IPS-15b (cell line): ENCODE measurements around the gene TREM2.

Source experiments
- H3K27me3 ChIP-seq: one replicate; pipeline ENCODE4 v1.6.1; 2013; ENCODE audit warnings: low read length; ENCODE audit not compliant: control insufficient read depth, insufficient read depth
- H3K36me3 ChIP-seq: one replicate; pipeline ENCODE4 v1.6.1; 2013; ENCODE audit warnings: low read length; ENCODE audit not compliant: control insufficient read depth, insufficient read depth
- H3K4me1 ChIP-seq: one replicate; pipeline ENCODE4 v1.6.1; 2013; ENCODE audit warnings: mild to moderate bottlenecking, low read length; ENCODE audit not compliant: control insufficient read depth, insufficient read depth
- H3K4me3 ChIP-seq: one replicate; pipeline ENCODE4 v1.5.1; 2013; ENCODE audit warnings: low read depth, low read length
- H3K9ac ChIP-seq: one replicate; pipeline ENCODE4 v1.6.1; 2013; ENCODE audit warnings: low read depth, mild to moderate bottlenecking, low read length
- H3K9me3 ChIP-seq: one replicate; pipeline ENCODE4 v1.6.1; 2013; ENCODE audit warnings: mild to moderate bottlenecking, low read length; ENCODE audit not compliant: control insufficient read depth, insufficient read depth

Gene TREM2

GRCh38 chr6:41179163-41179562 is 16.2 kb upstream of the TREM2 start:
- Histone ChIP-seq H3K36me3 (no peaks in the 10 kb centered on the region), H3K27me3 (no peaks in the 10 kb centered on the region), H3K9ac (no peak overlapping the region), H3K4me3 (no peak overlapping the region), H3K4me1 (no peaks in the 10 kb centered on the region), H3K9me3 (no peaks in the 10 kb centered on the region)

DNA sequence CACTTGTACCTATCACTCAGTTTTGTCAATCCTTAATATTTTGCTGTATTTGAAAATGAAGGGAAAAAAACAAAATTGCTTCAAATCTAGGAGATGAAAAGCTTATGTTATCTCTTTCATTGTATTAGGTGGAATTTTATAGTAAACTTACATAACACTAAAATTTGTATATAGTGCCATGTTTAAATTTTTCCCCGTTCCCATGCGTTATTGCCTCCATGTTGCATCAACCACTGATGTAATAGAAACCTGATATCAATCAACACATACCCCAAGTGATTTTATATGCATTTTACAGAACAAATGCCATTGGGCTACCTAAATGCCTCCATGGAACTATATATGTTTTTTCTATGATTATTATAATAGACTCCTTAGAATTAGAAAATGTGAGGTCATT is 14.8 kb upstream of the TREM2 start:
- Histone ChIP-seq H3K4me3 (no peak overlapping the region), H3K4me1 (no peaks in the 10 kb centered on the region), H3K9ac (no peak overlapping the region), H3K9me3 (no peaks in the 10 kb centered on the region), H3K36me3 (no peaks in the 10 kb centered on the region), H3K27me3 (no peaks in the 10 kb centered on the region)

DNA sequence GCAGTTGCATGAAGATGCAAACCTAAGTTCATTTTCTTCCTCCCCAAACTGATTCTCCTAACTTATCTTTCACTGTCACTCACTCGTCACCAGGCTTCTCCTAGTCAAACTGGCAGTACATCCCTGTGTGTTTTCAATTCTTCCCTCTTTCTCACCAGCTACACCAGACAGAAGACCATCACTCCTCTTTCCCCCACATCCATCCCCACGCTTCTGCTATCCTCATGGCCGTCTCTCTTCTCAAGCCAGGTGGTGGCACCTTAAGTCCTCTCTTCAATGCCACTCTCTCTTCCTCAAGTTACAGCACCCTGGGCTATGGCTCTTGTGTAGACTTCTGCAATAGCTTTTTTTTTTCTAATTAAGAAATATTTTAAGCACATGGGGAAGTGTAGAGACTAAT is 14.4 kb upstream of the TREM2 start:
- H3K36me3 ChIP-seq: no peaks in the 10 kb centered on the region
- no peak overlapping the region for H3K4me3 ChIP-seq
- H3K9ac ChIP-seq: no peak overlapping the region
- no peaks in the 10 kb centered on the region for H3K4me1 ChIP-seq
- no peaks in the 10 kb centered on the region for H3K27me3 ChIP-seq
- no peaks in the 10 kb centered on the region for H3K9me3 ChIP-seq

DNA sequence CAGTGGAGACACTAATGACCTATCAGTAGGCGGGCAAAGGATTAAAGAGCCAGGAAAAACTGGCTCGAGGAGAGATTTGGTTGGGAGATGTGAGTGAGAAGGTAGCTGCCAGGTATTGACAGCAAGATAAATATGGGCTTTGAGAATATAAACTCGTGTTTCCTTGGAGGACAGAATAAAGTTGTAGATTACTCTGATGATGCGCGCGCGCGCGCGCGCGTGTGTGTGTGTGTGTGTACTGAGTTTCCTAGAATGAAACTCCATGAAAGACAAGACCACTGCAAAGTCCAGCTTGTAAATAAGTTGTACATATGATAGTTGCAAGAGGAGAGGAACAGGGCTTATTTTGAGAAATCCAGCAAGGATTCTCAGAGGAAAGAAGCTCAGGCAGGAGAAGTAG is 13.3 kb upstream of the TREM2 start:
- Histone ChIP-seq H3K27me3 (no peaks in the 10 kb centered on the region), H3K9me3 (no peaks in the 10 kb centered on the region), H3K9ac (no peak overlapping the region), H3K4me1 (peaks cover 6% of the 10 kb centered on the region), H3K4me3 (no peak overlapping the region), H3K36me3 (no peaks in the 10 kb centered on the region)

DNA sequence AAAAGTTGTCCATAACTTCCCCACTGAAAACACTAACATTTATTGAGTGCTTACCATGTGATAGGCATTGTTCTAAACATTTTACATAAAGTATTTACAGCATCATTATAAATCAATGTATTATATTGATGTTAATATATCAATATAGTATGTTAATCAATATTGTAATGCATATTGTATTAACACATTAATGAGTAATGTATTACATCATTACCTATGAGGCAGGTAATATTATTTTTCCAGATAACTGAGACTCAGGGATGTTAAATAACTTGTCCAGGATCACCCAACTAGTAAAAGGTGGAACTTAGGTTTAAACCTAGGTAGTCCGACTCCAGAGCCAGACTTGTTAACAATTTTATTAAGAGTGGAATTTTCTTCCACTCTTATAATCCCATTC is 12.2 kb upstream of the TREM2 start:
- Histone ChIP-seq H3K9me3 (no peaks in the 10 kb centered on the region), H3K4me3 (no peak overlapping the region), H3K36me3 (no peaks in the 10 kb centered on the region), H3K9ac (no peak overlapping the region), H3K27me3 (no peaks in the 10 kb centered on the region), H3K4me1 (peaks cover 13% of the 10 kb centered on the region)

DNA sequence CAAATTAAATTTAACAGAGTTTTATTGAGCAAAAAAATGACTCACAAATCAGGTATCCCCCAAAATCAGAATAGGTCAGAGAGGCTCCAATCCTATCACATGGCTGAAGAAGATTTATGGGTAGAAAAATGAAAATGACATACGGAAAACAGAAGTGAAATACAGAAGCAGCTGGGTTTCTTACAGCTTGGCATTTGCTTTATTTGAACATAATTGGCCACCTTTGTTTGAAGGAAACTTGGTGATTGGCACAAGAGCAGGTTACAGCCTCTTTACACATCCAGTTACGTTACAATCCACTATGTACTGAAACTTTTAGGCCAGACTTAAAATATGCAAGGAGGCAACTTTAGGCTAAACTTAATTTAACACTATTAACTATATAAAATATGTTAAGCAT is 11.7 kb upstream of the TREM2 start:
- Histone ChIP-seq H3K27me3 (no peaks in the 10 kb centered on the region), H3K4me1 (peaks cover 13% of the 10 kb centered on the region)

DNA sequence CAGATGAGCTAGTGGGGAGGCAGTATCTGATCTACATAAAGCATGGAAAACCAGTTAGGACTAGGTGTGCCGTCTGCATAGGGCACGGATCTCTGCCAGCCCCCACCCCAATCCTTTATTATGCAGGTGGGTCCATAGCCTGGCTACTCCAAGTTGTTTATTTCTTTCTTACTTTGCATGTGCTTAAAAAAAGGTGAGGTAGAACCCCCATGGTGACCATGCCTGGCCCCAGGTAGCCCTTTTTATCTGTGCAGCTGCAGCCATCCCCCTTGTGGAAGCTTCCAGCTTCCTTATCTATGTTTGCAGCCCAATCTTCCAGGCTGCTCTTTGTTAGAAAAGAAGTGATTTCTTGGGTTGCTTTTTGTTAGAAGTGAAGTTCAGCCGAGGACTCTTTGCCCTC is 9.0 kb upstream of the TREM2 start:
- H3K4me1 ChIP-seq: peaks cover 13% of the 10 kb centered on the region
- no peak overlapping the region for H3K9ac ChIP-seq
- no peaks in the 10 kb centered on the region for H3K36me3 ChIP-seq
- no peaks in the 10 kb centered on the region for H3K27me3 ChIP-seq
- H3K4me3 ChIP-seq: no peak overlapping the region
- H3K9me3 ChIP-seq: no peaks in the 10 kb centered on the region

More for the DNA sequence above, 11.7 kb upstream of the TREM2 start:
- Histone ChIP-seq H3K9ac (no peak overlapping the region), H3K9me3 (no peaks in the 10 kb centered on the region), H3K36me3 (no peaks in the 10 kb centered on the region), H3K4me3 (no peak overlapping the region)

- no peaks in the 10 kb centered on the region for H3K27me3 ChIP-seq
- no peak overlapping the region for H3K4me3 ChIP-seq
- H3K9me3 ChIP-seq: no peaks in the 10 kb centered on the region
- H3K9ac ChIP-seq: no peak overlapping the region
- H3K4me1 ChIP-seq: peaks cover 13% of the 10 kb centered on the region
- H3K36me3 ChIP-seq: no peaks in the 10 kb centered on the region
These were observed 7.7 kb upstream of the TREM2 start for GRCh38 chr6:41170547-41171160.

GRCh38 chr6:41167173-41167963 is 4.5 kb upstream of the TREM2 start:
- no peak overlapping the region for H3K9ac ChIP-seq
- no peaks in the 10 kb centered on the region for H3K9me3 ChIP-seq
- H3K36me3 ChIP-seq: no peaks in the 10 kb centered on the region
- no peak overlapping the region for H3K4me3 ChIP-seq
- peaks cover 13% of the 10 kb centered on the region for H3K4me1 ChIP-seq
- H3K27me3 ChIP-seq: no peaks in the 10 kb centered on the region

GRCh38 chr6:41164551-41165120 is 1.7 kb upstream of the TREM2 start:
- Histone ChIP-seq H3K4me1 (no peaks in the 10 kb centered on the region), H3K36me3 (no peaks in the 10 kb centered on the region), H3K9ac (no peak overlapping the region), H3K4me3 (no peak overlapping the region), H3K9me3 (no peaks in the 10 kb centered on the region), H3K27me3 (no peaks in the 10 kb centered on the region)

GRCh38 chr6:41163419-41163717 is 452 bp upstream of the TREM2 start:
- Histone ChIP-seq H3K27me3 (no peaks in the 10 kb centered on the region), H3K9me3 (no peaks in the 10 kb centered on the region), H3K4me1 (no peaks in the 10 kb centered on the region), H3K9ac (no peak overlapping the region), H3K36me3 (no peaks in the 10 kb centered on the region), H3K4me3 (no peak overlapping the region)

DNA sequence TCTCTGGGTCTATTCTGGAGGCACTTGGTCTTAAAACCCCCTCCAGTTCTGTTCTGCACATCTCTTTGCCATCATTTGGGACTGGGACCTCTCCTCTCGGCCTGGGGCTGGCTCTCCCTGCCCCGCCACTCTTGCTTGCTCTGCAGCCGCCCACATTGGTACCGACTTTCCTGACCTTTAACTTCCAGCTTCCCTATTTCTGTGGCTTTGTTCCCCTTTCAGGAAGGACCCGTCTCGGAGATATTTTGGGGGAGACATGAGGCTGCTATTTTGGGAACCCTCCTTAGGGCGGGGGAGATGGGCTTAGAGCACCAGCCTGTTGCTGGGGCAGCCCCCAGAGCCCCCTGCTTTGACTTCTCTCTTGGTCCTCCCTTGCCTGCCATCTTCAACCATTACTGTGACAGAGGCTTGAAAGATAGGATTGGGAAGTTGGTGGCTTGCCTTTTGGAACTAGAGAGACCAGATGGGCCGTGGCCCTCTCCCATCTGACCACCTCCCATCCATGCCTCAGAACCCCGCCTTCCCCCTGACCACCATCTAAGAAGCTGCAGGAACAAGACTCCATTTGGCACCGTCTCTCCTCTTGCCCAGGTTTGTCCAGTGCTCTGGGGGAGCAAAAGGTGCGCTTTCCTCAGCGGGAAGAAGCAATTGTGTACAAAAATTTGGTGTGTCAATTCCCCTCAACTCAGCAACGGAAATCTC is 914 bp downstream of the TREM2 start:
- H3K9me3 ChIP-seq: no peaks in the 10 kb centered on the region
- no peaks in the 10 kb centered on the region for H3K4me1 ChIP-seq
- H3K9ac ChIP-seq: no peak overlapping the region
- H3K27me3 ChIP-seq: no peaks in the 10 kb centered on the region
- no peak overlapping the region for H3K4me3 ChIP-seq
- no peaks in the 10 kb centered on the region for H3K36me3 ChIP-seq
